A673 (cell line): ENCODE data around the gene ALAS2.

Source experiments
- CTCF ChIP-seq: fragments of 300-800, 200-600 bp; sonication (generic); conservative IDR thresholded peaks from 2 replicates; pipeline ENCODE4 v1.5.1; 2017; ENCODE audit warnings: low read depth, mild to moderate bottlenecking, antibody characterized with exemption, low read length, moderate library complexity, mixed read lengths
- EZH2 ChIP-seq: fragments of 200-600 bp; sonication (generic); IDR thresholded peaks from 2 replicates; pipeline ENCODE4 v1.6.1; 2017; ENCODE audit warnings: borderline replicate concordance, low read depth, mild to moderate bottlenecking, mixed read lengths, antibody characterized with exemption, low read length; ENCODE audit not compliant: poor library complexity, severe bottlenecking

- no peak for TF ChIP-seq EZH2
- TF ChIP-seq CTCF: no peak
These were observed 37.7 kb downstream of the ALAS2 start for GRCh38 chrX:54992911-54993622.
